HuH-7.5 (cell line): ENCODE measurements around the gene RAB25.
"Not testable (repeated sequence)": the region's sequence is repeated elsewhere in the genome, so short reads cannot be mapped to it uniquely, and the experiment has no call there.

Source experiments
- DNase-seq: peaks from one replicate; pipeline ENCODE4 v3.0.0; 2011; ENCODE audit warnings: low spot score

RAB25 gene

GRCh38 chr1:156060937-156061636 is at the start of gene RAB25:
Gene RAB25, plus strand, starts transcription at chr1:156061160. Its CDS starts 241 bp downstream, at chr1:156061401.
- no peak for DNase-seq

GRCh38 chr1:156012051-156012817 is 48.7 kb upstream of the RAB25 start:
- DNase-seq, result no peak

- no peak for DNase-seq
Observed at GRCh38 chr1:156014829-156015228, 46.1 kb upstream of the RAB25 start.

- no peak for DNase-seq
Observed at GRCh38 chr1:156019946-156020292, 41.0 kb upstream of the RAB25 start.

- DNase-seq, result peak; percentile 90
Observed at GRCh38 chr1:156020293-156021092, 40.5 kb upstream of the RAB25 start, which contains the start of gene SSR2. Gene SSR2, minus strand, starts transcription at chr1:156020951. Its CDS starts 784 bp downstream, at chr1:156020167.

- no peak for DNase-seq
Observed at GRCh38 chr1:156021093-156021428, 39.9 kb upstream of the RAB25 start.

- no peak for DNase-seq
Observed at GRCh38 chr1:156021954-156022353, 39.0 kb upstream of the RAB25 start.

- no peak for DNase-seq
Observed at GRCh38 chr1:156024801-156025200, 36.2 kb upstream of the RAB25 start.

- DNase-seq, result peak; percentile 80
Observed at GRCh38 chr1:156025876-156026275, 35.1 kb upstream of the RAB25 start.

- no peak for DNase-seq
Observed at GRCh38 chr1:156026588-156026987, 34.4 kb upstream of the RAB25 start.

GRCh38 chr1:156033011-156033410 is 27.9 kb upstream of the RAB25 start:
- no peak for DNase-seq

- DNase-seq, result not testable (repeated sequence)
Observed at GRCh38 chr1:156034991-156035390, 26.0 kb upstream of the RAB25 start.

GRCh38 chr1:156042828-156043227 is 18.1 kb upstream of the RAB25 start:
- DNase-seq, result no peak

GRCh38 chr1:156045076-156045475 is 15.9 kb upstream of the RAB25 start:
- no peak for DNase-seq

GRCh38 chr1:156048663-156049258 is 12.2 kb upstream of the RAB25 start:
- DNase-seq, result no peak

- DNase-seq, result no peak
Observed at GRCh38 chr1:156050376-156050775, 10.6 kb upstream of the RAB25 start.

GRCh38 chr1:156051011-156051725 is 9.8 kb upstream of the RAB25 start:
- DNase-seq, result no peak

- peak; percentile 88 for DNase-seq
Observed at GRCh38 chr1:156052862-156053767, 7.8 kb upstream of the RAB25 start.

GRCh38 chr1:156053768-156054499 is 7.0 kb upstream of the RAB25 start, which contains the start of gene UBQLN4:
Gene UBQLN4, minus strand, starts transcription at chr1:156053798. Its CDS starts 97 bp downstream, at chr1:156053701.
- peak; percentile 95 for DNase-seq
